Stomach (tissue), 9 donors: ENCODE measurements around the gene SLAMF9. TPM values are rescaled to one million over a fixed set of nuclear protein-coding genes. Genes with fewer than 3 reads are reported as not detected.
A peak's percentile ranks its signal among the peaks of the same experiment; 100 is the strongest.

Experiments
- DNase-seq, 2 donors: peaks; one replicate each; pipeline versions ENCODE4 v3.0.0 to v3.0.0-alpha.2; 2013 to 2019
- H3K27ac ChIP-seq, 5 donors: fragments of 200-600 bp in 4 of 5; sonication (generic) in 4 of 5; one replicate each; pipeline ENCODE4 v1.5.1; 2013 to 2019; ENCODE audit warnings: mild to moderate bottlenecking in 1 of 5, moderate library complexity in 1 of 5
- H3K27me3 ChIP-seq, 3 donors: fragments of 200-600 bp; sonication (generic); one replicate each; pipeline ENCODE4 v1.5.1; 2017 to 2019; ENCODE audit warnings: mixed run types in 1 of 3
- H3K36me3 ChIP-seq, 4 donors: fragments of 200-600 bp; sonication (generic); 1 replicate in 3 of 4; 2 replicates in 1 of 4; pipeline ENCODE4 v1.5.1; 2016 to 2019
- H3K4me1 ChIP-seq, 4 donors: fragments of 200-600 bp; sonication (generic); one replicate each; pipeline ENCODE4 v1.5.1; 2016 to 2019
- H3K4me3 ChIP-seq, 4 donors: fragments of 200-600 bp; sonication (generic) in 3 of 4; one replicate each; pipeline ENCODE4 v1.5.1; 2016 to 2019; ENCODE audit warnings: mild to moderate bottlenecking in 1 of 4
- H3K9me3 ChIP-seq, 4 donors: fragments of 200-600 bp; sonication (generic); one replicate each; pipeline ENCODE4 v1.5.1; 2016 to 2019
- EP300 ChIP-seq: sonication (generic); formaldehyde crosslinking; IDR thresholded peaks from one replicate; pipeline ENCODE4 v1.6.1; 2017; ENCODE audit warnings: antibody characterized with exemption
- POLR2A ChIP-seq, 4 donors: fragments of 450-650 bp; IDR thresholded peaks; one replicate each; pipeline ENCODE4 v1.6.1; 2016; ENCODE audit warnings: antibody characterized with exemption in 4 of 4, control low read depth in 2 of 4, mild to moderate bottlenecking in 1 of 4, moderate library complexity in 1 of 4
- POLR2AphosphoS5 ChIP-seq, 3 donors: sonication (generic); formaldehyde crosslinking; IDR thresholded peaks; one replicate each; pipeline ENCODE4 v1.6.1; 2016; ENCODE audit warnings: antibody characterized with exemption in 3 of 3
- WGBS, 5 donors: extraction: QIAGEN DNeasy Blood & Tissue Kit in 3 of 5; methylation state at CpG; one replicate each; pipeline versions ENCODE4 v1.1.5 to v1.1.7; 2013 to 2018; 5-methylcytosine and 5-hydroxymethylcytosine counted together
- intact Hi-C: fragments of 100-400 bp; cut with DNase I; formaldehyde crosslinking; loops from one replicate; pipeline ENCODE4 v1.15.1; 2023; ENCODE audit warnings: low total_unique reads
- polyA plus RNA-seq, 3 donors: library from polyadenylated mRNA; stranded (reverse); fragments of 200-250 nt; gene quantifications; one replicate each; pipeline ENCODE4 v1.2.3, GENCODE V29; 2013
- total RNA-seq, 5 donors: library from RNA; depleted of rRNA; stranded (reverse); fragments of >200 nt; gene quantifications; one replicate each; pipeline versions ENCODE4 v1.1.0 to v1.2.3, GENCODE V29; 2014 to 2016
- TF ChIP-seq, protein P1 (sequence below), 7 experiments: fragments of 450-650 bp in 4 of 7; fragments of 200-600 bp in 3 of 7; sonication (generic) in 3 of 7; IDR thresholded peaks; one replicate each; pipeline ENCODE4 v1.5.1; 2016 to 2019; ENCODE audit warnings: antibody characterized with exemption in 7 of 7, control low read depth in 2 of 7, mild to moderate bottlenecking in 1 of 7
- donor health status: healthy with polysubstance abuse.
- donor health status: Bipolar disorder and iron deficiency.
- donor health status: healthy.

Gene SLAMF9
- total and polyA plus RNA-seq, 8 donors = 0.87 TPM; not detected in 7

DNA sequence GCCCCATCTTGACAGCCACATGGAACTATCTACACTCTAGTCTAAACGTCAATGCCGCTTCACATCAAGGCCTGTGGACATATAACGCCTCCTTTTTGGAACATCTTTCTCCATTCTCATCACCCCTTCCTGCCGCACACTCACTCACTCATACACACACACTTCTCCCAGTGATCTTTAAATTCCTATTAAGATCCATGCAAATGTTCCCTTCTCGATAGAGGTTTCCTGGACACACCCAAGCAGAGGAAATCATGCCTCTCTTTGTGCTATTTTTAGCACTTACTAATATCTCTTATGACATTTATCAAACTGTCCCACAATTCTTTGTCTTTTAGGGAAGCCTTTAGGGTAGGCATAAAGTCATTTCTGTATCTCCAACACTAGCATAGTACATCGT, 28.2 kb upstream of the SLAMF9 start:
- H3K4me3 ChIP-seq = no peak overlapping the region
- peaks cover 0 to 15% (median 7%) of the 10 kb centered on the region in 4 donors for H3K4me1 ChIP-seq
- H3K9me3 ChIP-seq = no peaks in the 10 kb centered on the region
- 63 to 80% (median 69%) methylated on average over 5 to 6 of the region's 6 CpGs for WGBS, 5 donors
- intact Hi-C loops = no loop called here
- no peaks in the 10 kb centered on the region for H3K27me3 ChIP-seq
- no peak for DNase-seq
- no peak overlapping the region for H3K27ac ChIP-seq
- TF ChIP-seq, protein P1, sequence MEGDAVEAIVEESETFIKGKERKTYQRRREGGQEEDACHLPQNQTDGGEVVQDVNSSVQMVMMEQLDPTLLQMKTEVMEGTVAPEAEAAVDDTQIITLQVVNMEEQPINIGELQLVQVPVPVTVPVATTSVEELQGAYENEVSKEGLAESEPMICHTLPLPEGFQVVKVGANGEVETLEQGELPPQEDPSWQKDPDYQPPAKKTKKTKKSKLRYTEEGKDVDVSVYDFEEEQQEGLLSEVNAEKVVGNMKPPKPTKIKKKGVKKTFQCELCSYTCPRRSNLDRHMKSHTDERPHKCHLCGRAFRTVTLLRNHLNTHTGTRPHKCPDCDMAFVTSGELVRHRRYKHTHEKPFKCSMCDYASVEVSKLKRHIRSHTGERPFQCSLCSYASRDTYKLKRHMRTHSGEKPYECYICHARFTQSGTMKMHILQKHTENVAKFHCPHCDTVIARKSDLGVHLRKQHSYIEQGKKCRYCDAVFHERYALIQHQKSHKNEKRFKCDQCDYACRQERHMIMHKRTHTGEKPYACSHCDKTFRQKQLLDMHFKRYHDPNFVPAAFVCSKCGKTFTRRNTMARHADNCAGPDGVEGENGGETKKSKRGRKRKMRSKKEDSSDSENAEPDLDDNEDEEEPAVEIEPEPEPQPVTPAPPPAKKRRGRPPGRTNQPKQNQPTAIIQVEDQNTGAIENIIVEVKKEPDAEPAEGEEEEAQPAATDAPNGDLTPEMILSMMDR (IDR thresholded peaks at IDR 0.05) = no peak
- no peak for TF ChIP-seq POLR2A (IDR thresholded peaks at IDR 0.05)
- no peak for TF ChIP-seq POLR2AphosphoS5 (IDR thresholded peaks at IDR 0.05)
- TF ChIP-seq EP300 = no peak
- H3K36me3 ChIP-seq = peaks cover 0 to 26% (median 2%) of the 10 kb centered on the region in 4 donors

DNA sequence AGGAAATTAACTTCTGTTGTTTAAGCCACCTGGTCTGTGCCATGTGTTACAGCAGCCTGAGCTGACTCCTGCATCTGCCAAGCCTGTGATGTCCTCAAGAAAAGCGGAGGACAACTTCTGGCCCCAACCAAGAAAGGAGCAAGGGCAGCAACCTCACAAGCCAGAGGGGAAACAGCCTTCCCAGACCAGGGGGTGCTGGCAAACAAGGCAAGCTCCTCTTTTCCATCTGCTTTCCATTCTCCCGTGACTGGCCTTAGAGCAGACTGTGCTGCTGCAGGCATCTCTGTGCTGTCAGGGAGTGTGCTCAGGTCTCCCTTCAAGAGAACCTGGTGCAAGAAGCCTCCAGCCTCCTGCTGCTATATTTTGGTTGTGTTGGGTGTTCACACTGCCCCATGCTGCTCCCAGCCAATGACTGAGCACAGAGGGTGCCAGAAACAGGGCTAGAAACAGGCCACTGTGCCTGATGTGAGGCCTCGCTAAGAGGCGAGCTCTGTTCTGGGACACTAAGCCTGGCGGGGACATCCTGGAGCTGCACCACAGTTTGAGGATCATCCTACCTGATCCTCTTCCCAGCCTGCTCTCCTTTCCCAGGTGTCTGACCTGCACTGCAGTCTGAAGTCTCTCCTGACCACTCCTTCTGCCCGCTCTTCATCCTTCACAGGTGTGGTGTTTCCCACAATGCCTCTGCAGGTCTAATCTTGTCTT, 27.5 kb upstream of the SLAMF9 start:
- WGBS, 5 donors = 89 to 99% (median 96%) methylated on average over 6 of the region's 6 CpGs
- Histone ChIP-seq H3K27ac (no peak overlapping the region), H3K36me3 (peaks cover 0 to 27% (median 2%) of the 10 kb centered on the region in 4 donors), H3K9me3 (no peaks in the 10 kb centered on the region), H3K27me3 (no peaks in the 10 kb centered on the region), H3K4me1 (peaks cover 0 to 15% (median 7%) of the 10 kb centered on the region in 4 donors), H3K4me3 (no peak overlapping the region)
- intact Hi-C loops = no loop called here
- TF ChIP-seq POLR2AphosphoS5 (IDR thresholded peaks at IDR 0.05) (no peak), POLR2A (IDR thresholded peaks at IDR 0.05) (no peak), EP300 (no peak)
- TF ChIP-seq, protein P1 (IDR thresholded peaks at IDR 0.05) = no peak
- no peak for DNase-seq

DNA sequence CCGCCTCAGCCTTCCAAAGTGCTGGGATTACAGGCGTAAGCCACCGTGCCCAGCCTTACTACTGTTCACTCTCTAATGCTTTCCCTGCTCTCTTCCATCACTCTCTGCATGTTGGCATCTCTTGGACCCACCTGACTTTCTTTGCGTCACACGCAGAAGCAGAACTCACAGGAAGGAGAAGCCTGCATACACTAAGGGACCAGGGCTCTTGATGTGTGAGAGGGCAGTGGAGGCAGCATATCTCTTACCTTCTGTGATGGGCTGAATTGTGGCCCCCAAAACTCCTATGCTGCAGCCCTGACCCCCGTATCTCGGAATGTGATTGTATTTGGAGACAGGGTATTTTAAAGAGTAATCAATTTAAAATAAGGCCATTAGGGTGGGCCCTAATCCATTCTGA, 26.7 kb upstream of the SLAMF9 start:
- DNase-seq = no peak
- TF ChIP-seq POLR2A (IDR thresholded peaks at IDR 0.05) = no peak
- TF ChIP-seq EP300 = no peak
- no peak for TF ChIP-seq POLR2AphosphoS5 (IDR thresholded peaks at IDR 0.05)
- TF ChIP-seq, protein P1 (IDR thresholded peaks at IDR 0.05) = no peak
- Histone ChIP-seq H3K9me3 (no peaks in the 10 kb centered on the region), H3K36me3 (peaks cover 0 to 27% (median 2%) of the 10 kb centered on the region in 4 donors), H3K4me1 (peaks cover 0 to 15% (median 7%) of the 10 kb centered on the region in 4 donors), H3K27ac (no peak overlapping the region), H3K27me3 (no peaks in the 10 kb centered on the region), H3K4me3 (no peak overlapping the region)
- intact Hi-C loops = no loop called here
- WGBS, 5 donors = 94 to 98% (median 97%) methylated on average over 7 of the region's 7 CpGs

DNA sequence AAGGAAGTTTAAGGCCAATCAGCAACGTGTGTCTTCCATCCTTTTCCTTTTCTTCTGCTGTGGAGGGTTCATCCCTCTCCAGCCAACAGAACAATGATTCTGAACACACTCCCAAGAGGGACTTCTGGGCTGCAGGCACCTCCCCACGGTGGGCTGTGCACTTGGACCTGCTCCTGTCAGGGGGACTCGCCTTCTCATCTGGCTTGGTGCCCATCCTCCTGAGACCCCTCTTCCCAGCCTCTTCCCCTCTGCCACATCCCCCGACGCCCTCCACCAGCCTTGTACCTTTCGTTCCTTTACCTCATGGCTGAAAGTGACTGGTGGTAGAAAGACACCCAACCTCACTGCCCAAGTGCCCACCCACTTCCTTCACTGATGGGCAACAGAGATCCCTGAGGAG, 26.0 kb upstream of the SLAMF9 start:
- no peak for DNase-seq

DNA sequence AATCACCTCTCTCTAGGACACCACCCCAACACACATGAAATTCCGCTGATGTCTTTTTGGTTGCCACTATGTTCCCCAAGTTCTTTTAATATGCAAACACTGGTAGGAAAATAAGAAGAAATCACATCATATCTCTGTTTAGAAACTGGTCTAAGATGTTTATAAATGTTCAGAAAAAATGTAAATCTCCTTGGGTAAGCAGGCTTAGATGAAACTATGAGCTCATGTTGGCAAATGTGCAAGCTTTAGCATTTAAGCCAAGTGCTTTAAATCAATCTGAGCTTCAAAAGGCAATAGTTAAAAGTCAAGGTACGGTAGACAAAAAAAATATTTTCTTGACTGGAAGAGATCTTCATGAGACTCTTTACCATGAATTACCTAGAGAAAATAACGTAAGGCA, 25.2 kb upstream of the SLAMF9 start:
- no peak for TF ChIP-seq POLR2A (IDR thresholded peaks at IDR 0.05)
- TF ChIP-seq POLR2AphosphoS5 (IDR thresholded peaks at IDR 0.05) = no peak
- TF ChIP-seq, protein P1 (IDR thresholded peaks at IDR 0.05) = no peak
- no peak for TF ChIP-seq EP300
- no peak overlapping the region for H3K27ac ChIP-seq
- intact Hi-C loops = no loop called here

More for the DNA sequence above, 26.0 kb upstream of the SLAMF9 start:
- Histone ChIP-seq H3K9me3 (no peaks in the 10 kb centered on the region), H3K27ac (no peak overlapping the region), H3K27me3 (no peaks in the 10 kb centered on the region), H3K4me1 (peaks cover 0 to 15% (median 7%) of the 10 kb centered on the region in 4 donors), H3K4me3 (no peak overlapping the region), H3K36me3 (peaks cover 0 to 27% (median 2%) of the 10 kb centered on the region in 4 donors)
- 59 to 80% (median 70%) methylated on average over 6 of the region's 6 CpGs for WGBS, 5 donors
- intact Hi-C loops = no loop called here
- TF ChIP-seq POLR2AphosphoS5 (IDR thresholded peaks at IDR 0.05) (no peak), EP300 (no peak)

More for the DNA sequence above, 25.2 kb upstream of the SLAMF9 start:
- WGBS, 5 donors = 68 to 80% (median 75%) methylated on average over 3 of the region's 3 CpGs
- H3K27me3 ChIP-seq = no peaks in the 10 kb centered on the region
- peak in 1 of 2 donors; percentile 59 for DNase-seq
- H3K4me3 ChIP-seq = no peak overlapping the region
- peaks cover 0 to 15% (median 7%) of the 10 kb centered on the region in 4 donors for H3K4me1 ChIP-seq
- peaks cover 0 to 27% (median 2%) of the 10 kb centered on the region in 4 donors for H3K36me3 ChIP-seq
- H3K9me3 ChIP-seq = no peaks in the 10 kb centered on the region
